Measurements from ENCODE around the gene AGBL4.

AGBL4 gene

DNA sequence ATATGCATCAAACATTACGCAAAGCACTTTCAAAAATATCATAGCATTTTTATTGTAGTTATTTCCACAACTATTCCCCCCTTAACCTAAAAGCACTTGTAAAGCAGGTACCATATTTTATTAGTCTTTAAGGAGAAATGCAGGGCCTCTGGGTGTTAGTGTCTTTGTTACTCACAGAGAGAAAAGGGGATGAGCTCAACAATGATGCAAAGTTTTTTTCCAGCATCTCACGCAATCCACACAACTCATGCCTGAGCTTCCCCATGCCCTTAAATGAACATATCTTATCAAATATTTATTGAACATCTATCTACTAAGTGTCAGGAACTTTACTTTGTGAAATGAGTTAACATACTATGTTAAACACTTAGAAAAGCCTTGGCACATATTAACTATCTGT lies 1297.6 kb downstream of the AGBL4 start (continued):
- TF ChIP-seq ISL1 (CRISPR knock-in tag; IDR thresholded peaks at IDR 0.05) = no peak

DNA sequence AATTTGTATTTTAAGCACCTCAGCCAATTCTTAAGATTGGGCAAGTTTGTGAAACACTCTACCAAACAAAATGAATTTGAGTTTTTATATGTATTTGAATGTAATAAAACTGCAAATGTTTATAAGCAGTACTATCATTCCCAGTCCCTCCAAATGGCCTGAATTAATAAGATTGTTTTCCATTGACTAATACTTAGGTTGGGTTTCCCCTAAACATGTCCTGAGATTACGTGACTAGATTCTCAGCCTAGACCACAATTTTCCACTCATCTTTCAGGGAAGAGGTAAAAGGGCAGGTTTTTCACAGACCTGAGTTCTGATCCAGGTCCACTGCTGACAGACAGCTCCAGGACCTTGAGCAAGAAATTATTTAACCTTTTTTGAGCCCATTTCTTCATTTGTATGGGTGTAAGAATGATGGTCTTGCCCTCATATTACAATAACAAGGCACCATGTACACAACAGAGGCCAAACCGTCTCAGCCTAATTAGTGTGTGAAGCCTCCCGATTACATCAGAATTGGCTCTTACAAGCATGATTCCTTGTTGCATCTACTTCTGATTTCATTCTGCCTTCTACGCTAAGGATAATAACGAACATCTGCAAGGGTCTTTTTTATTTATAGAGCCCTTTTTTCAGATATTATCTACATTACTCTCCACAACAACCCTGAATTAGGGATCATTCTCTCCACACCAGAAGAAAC lies 1298.3 kb downstream of the AGBL4 start:
- ATAC-seq = no peak
- TF ChIP-seq ARNTL (CRISPR knock-in tag; IDR thresholded peaks at IDR 0.05; ENCODE audit: borderline replicate concordance, low read depth) (no peak), SNAI2 (CRISPR knock-in tag; IDR thresholded peaks at IDR 0.05) (no peak)
- TF ChIP-seq, protein P1, sequence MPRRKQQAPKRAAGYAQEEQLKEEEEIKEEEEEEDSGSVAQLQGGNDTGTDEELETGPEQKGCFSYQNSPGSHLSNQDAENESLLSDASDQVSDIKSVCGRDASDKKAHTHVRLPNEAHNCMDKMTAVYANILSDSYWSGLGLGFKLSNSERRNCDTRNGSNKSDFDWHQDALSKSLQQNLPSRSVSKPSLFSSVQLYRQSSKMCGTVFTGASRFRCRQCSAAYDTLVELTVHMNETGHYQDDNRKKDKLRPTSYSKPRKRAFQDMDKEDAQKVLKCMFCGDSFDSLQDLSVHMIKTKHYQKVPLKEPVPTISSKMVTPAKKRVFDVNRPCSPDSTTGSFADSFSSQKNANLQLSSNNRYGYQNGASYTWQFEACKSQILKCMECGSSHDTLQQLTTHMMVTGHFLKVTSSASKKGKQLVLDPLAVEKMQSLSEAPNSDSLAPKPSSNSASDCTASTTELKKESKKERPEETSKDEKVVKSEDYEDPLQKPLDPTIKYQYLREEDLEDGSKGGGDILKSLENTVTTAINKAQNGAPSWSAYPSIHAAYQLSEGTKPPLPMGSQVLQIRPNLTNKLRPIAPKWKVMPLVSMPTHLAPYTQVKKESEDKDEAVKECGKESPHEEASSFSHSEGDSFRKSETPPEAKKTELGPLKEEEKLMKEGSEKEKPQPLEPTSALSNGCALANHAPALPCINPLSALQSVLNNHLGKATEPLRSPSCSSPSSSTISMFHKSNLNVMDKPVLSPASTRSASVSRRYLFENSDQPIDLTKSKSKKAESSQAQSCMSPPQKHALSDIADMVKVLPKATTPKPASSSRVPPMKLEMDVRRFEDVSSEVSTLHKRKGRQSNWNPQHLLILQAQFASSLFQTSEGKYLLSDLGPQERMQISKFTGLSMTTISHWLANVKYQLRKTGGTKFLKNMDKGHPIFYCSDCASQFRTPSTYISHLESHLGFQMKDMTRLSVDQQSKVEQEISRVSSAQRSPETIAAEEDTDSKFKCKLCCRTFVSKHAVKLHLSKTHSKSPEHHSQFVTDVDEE (CRISPR knock-in tag; IDR thresholded peaks at IDR 0.05) = no peak

DNA sequence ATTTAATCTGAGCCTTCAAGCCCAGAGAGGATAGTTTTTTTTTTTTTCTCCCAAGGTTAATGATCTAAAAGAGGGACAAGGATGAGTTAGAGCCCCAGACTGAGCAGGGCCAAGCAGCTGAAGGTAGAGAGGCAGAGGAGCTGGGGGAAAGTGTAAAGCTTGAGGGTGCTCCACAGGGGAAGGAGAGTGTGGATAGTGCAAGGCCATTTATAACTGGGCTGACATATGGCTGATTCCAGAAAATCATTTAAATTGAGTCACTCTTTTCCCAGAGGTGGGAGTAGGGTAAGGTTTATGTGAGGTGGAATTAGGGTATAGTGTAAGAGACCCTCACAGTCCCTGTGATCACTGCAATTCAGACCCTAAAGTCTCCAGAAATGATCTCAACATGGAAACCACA lies 1302.8 kb downstream of the AGBL4 start:
- TF ChIP-seq ZNF565 (CRISPR knock-in tag; conservative IDR thresholded peaks at IDR 0.05; ENCODE audit: low read depth) (no peak), SNAI2 (CRISPR knock-in tag; IDR thresholded peaks at IDR 0.05) (no peak), RARB (CRISPR knock-in tag; IDR thresholded peaks at IDR 0.05) (no peak), ZFP30 (CRISPR knock-in tag; IDR thresholded peaks at IDR 0.05) (no peak), CSDC2 (CRISPR knock-in tag; IDR thresholded peaks at IDR 0.05) (no peak), ZFP3 (CRISPR knock-in tag; IDR thresholded peaks at IDR 0.05) (no peak), BACH2 (CRISPR knock-in tag; IDR thresholded peaks at IDR 0.05; ENCODE audit: borderline replicate concordance) (no peak), OSR1 (CRISPR knock-in tag; IDR thresholded peaks at IDR 0.05) (no peak), ZNF70 (CRISPR knock-in tag; IDR thresholded peaks at IDR 0.05) (no peak), TCF4 (CRISPR knock-in tag; IDR thresholded peaks at IDR 0.05; ENCODE audit: borderline replicate concordance) (no peak), ARNTL (CRISPR knock-in tag; IDR thresholded peaks at IDR 0.05; ENCODE audit: borderline replicate concordance, low read depth) (no peak)
- TF ChIP-seq, protein P1 (CRISPR knock-in tag; IDR thresholded peaks at IDR 0.05) = no peak
- TF ChIP-seq, protein P2, sequence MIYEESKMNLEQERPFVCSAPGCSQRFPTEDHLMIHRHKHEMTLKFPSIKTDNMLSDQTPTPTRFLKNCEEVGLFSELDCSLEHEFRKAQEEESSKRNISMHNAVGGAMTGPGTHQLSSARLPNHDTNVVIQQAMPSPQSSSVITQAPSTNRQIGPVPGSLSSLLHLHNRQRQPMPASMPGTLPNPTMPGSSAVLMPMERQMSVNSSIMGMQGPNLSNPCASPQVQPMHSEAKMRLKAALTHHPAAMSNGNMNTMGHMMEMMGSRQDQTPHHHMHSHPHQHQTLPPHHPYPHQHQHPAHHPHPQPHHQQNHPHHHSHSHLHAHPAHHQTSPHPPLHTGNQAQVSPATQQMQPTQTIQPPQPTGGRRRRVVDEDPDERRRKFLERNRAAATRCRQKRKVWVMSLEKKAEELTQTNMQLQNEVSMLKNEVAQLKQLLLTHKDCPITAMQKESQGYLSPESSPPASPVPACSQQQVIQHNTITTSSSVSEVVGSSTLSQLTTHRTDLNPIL (CRISPR knock-in tag; IDR thresholded peaks at IDR 0.05; ENCODE audit: low read depth) = no peak
- TF ChIP-seq, protein P3, sequence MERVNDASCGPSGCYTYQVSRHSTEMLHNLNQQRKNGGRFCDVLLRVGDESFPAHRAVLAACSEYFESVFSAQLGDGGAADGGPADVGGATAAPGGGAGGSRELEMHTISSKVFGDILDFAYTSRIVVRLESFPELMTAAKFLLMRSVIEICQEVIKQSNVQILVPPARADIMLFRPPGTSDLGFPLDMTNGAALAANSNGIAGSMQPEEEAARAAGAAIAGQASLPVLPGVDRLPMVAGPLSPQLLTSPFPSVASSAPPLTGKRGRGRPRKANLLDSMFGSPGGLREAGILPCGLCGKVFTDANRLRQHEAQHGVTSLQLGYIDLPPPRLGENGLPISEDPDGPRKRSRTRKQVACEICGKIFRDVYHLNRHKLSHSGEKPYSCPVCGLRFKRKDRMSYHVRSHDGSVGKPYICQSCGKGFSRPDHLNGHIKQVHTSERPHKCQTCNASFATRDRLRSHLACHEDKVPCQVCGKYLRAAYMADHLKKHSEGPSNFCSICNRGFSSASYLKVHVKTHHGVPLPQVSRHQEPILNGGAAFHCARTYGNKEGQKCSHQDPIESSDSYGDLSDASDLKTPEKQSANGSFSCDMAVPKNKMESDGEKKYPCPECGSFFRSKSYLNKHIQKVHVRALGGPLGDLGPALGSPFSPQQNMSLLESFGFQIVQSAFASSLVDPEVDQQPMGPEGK (CRISPR knock-in tag; IDR thresholded peaks at IDR 0.05; ENCODE audit: borderline replicate concordance) = no peak
- TF ChIP-seq, protein P4, sequence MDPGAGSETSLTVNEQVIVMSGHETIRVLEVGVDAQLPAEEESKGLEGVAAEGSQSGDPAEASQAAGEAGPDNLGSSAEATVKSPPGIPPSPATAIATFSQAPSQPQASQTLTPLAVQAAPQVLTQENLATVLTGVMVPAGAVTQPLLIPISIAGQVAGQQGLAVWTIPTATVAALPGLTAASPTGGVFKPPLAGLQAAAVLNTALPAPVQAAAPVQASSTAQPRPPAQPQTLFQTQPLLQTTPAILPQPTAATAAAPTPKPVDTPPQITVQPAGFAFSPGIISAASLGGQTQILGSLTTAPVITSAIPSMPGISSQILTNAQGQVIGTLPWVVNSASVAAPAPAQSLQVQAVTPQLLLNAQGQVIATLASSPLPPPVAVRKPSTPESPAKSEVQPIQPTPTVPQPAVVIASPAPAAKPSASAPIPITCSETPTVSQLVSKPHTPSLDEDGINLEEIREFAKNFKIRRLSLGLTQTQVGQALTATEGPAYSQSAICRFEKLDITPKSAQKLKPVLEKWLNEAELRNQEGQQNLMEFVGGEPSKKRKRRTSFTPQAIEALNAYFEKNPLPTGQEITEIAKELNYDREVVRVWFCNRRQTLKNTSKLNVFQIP (CRISPR knock-in tag; IDR thresholded peaks at IDR 0.05; ENCODE audit: borderline replicate concordance, low read depth) = no peak
- no peak for ATAC-seq

DNA sequence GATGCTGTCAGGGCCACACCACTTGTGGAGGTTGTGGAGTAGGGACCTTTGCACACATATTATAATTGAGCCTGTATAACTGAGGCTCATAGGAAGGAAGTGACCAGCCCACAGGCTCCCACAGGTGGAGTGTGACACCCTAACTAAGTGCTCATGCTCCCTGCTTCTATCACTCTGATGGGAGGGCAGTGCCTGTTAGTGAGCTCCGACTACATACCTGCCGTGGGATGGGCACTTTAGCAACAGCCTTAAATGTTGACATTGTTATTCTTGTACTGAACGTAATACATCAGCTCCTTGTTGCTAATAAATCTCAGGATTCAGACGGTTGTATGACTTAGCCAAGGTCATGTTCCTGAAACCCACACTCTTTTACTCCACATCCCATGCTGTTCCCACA lies 1305.0 kb downstream of the AGBL4 start:
- TF ChIP-seq, protein P5, sequence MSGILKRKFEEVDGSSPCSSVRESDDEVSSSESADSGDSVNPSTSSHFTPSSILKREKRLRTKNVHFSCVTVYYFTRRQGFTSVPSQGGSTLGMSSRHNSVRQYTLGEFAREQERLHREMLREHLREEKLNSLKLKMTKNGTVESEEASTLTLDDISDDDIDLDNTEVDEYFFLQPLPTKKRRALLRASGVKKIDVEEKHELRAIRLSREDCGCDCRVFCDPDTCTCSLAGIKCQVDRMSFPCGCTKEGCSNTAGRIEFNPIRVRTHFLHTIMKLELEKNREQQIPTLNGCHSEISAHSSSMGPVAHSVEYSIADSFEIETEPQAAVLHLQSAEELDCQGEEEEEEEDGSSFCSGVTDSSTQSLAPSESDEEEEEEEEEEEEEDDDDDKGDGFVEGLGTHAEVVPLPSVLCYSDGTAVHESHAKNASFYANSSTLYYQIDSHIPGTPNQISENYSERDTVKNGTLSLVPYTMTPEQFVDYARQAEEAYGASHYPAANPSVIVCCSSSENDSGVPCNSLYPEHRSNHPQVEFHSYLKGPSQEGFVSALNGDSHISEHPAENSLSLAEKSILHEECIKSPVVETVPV (CRISPR knock-in tag; IDR thresholded peaks at IDR 0.05) = no peak
- TF ChIP-seq ARNTL (CRISPR knock-in tag; IDR thresholded peaks at IDR 0.05; ENCODE audit: borderline replicate concordance, low read depth) = no peak
- ATAC-seq = no peak
